ENCODE data around the gene TOMM22. TPM values are rescaled to one million over a fixed set of nuclear protein-coding genes. Genes with fewer than 3 reads are reported as not detected.

The TOMM22 gene
- total RNA-seq, 1 experiment from 2014 or later, result 146 TPM

DNA sequence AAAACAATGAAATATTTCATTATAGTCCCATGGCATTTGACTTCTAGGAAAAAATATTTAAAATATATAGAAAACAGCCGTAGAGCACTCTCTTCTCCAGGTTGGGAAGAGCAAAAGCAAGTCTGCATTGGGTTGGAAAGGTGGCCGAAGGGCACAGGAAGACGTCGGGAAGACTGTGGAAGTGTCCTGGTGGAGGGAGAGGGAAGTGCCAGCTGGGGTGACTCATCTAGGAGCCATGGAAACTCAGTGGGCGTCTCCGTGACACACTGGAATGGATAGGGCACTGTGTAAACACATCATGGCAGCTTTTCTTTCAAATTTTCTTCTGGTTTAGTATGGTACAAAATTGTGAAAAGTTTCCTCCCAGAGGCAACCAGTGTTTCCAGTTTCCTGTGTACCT lies 36.7 kb downstream of the TOMM22 start:
- POLR2A ChIA-PET, result interaction anchor here (1.4 kb wide), 1 partner anchor 36 kb away, joined by 3 read pairs; the partner anchor contains the start of gene TOMM22
- Mint-ChIP-seq H3K36me3 (peaks cover 51% of the 10 kb centered on the region), H3K4me3 (no peak overlapping the region), H3K27me3 (ENCODE audit: low read depth) (no peaks in the 10 kb centered on the region), H3K4me1 (peaks cover 17% of the 10 kb centered on the region), H3K27ac (peak overlapping the region; percentile 10; the same call in 1 of the 2 replicates), H3K9me3 (no peaks in the 10 kb centered on the region)
- DNase-seq (ENCODE audit: low spot score) (peak; percentile 39), ATAC-seq (peak; percentile 91)
- CTCF ChIA-PET, result interaction anchor here (0.6 to 1.7 kb wide), 5 partner anchors 15 to 50 kb away, joined by 3 to 7 read pairs (median 6); no protein-coding TSS in a partner anchor
- no peak for TF ChIP-seq ETV6 (CRISPR knock-in tag; IDR thresholded peaks at IDR 0.05)
- no peak for TF ChIP-seq CTCF (IDR thresholded peaks at IDR 0.05)
- TF ChIP-seq NR3C1 (CRISPR knock-in tag; conservative IDR thresholded peaks at IDR 0.05; ENCODE audit: low read depth), result no peak
- TF ChIP-seq ZNF121 (CRISPR knock-in tag; IDR thresholded peaks at IDR 0.05), result no peak
- TF ChIP-seq ZMAT4 (CRISPR knock-in tag; IDR thresholded peaks at IDR 0.05), result no peak
- TF ChIP-seq ATF6 (CRISPR knock-in tag; IDR thresholded peaks at IDR 0.05), result no peak
- no peak for TF ChIP-seq MLX (CRISPR knock-in tag; IDR thresholded peaks at IDR 0.05)
- no peak for TF ChIP-seq TEAD1 (CRISPR knock-in tag; IDR thresholded peaks at IDR 0.05)
- TF ChIP-seq GTF2I (CRISPR knock-in tag; conservative IDR thresholded peaks at IDR 0.05), result no peak
- TF ChIP-seq ZNF138 (CRISPR knock-in tag; conservative IDR thresholded peaks at IDR 0.05), result no peak
- no peak for TF ChIP-seq NFATC4 (CRISPR knock-in tag; IDR thresholded peaks at IDR 0.05)
- TF ChIP-seq CREM (CRISPR knock-in tag; IDR thresholded peaks at IDR 0.05), result no peak
- TF ChIP-seq SP1 (CRISPR knock-in tag; conservative IDR thresholded peaks at IDR 0.05), result no peak
- no peak for TF ChIP-seq IRF1 (CRISPR knock-in tag; IDR thresholded peaks at IDR 0.05)
- TF ChIP-seq ZNF425 (CRISPR knock-in tag; conservative IDR thresholded peaks at IDR 0.05), result no peak
- no peak for TF ChIP-seq AR (CRISPR knock-in tag; IDR thresholded peaks at IDR 0.05)
- TF ChIP-seq ZNF512 (CRISPR knock-in tag; IDR thresholded peaks at IDR 0.05; ENCODE audit: borderline replicate concordance), result no peak
- TF ChIP-seq, protein P1, sequence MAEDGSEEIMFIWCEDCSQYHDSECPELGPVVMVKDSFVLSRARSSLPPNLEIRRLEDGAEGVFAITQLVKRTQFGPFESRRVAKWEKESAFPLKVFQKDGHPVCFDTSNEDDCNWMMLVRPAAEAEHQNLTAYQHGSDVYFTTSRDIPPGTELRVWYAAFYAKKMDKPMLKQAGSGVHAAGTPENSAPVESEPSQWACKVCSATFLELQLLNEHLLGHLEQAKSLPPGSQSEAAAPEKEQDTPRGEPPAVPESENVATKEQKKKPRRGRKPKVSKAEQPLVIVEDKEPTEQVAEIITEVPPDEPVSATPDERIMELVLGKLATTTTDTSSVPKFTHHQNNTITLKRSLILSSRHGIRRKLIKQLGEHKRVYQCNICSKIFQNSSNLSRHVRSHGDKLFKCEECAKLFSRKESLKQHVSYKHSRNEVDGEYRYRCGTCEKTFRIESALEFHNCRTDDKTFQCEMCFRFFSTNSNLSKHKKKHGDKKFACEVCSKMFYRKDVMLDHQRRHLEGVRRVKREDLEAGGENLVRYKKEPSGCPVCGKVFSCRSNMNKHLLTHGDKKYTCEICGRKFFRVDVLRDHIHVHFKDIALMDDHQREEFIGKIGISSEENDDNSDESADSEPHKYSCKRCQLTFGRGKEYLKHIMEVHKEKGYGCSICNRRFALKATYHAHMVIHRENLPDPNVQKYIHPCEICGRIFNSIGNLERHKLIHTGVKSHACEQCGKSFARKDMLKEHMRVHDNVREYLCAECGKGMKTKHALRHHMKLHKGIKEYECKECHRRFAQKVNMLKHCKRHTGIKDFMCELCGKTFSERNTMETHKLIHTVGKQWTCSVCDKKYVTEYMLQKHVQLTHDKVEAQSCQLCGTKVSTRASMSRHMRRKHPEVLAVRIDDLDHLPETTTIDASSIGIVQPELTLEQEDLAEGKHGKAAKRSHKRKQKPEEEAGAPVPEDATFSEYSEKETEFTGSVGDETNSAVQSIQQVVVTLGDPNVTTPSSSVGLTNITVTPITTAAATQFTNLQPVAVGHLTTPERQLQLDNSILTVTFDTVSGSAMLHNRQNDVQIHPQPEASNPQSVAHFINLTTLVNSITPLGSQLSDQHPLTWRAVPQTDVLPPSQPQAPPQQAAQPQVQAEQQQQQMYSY (CRISPR knock-in tag; IDR thresholded peaks at IDR 0.05), result no peak
- no peak for TF ChIP-seq ZNF263 (CRISPR knock-in tag; IDR thresholded peaks at IDR 0.05; ENCODE audit: low read depth)

Measured in WTC11 (cell line).